Measurements from ENCODE around the gene EPHA5. TPM values are rescaled to one million over a fixed set of nuclear protein-coding genes. Genes with fewer than 3 reads are reported as not detected.

The EPHA5 gene
- total RNA-seq, 1 donor: 0.72 TPM

GRCh38 chr4:65668201-65669089, 1.8 kb downstream of the EPHA5 start:
- H3K4me2 ChIP-seq (ENCODE audit: insufficient read depth, low read length): peak overlapping the region; percentile 93
- no peak for TF ChIP-seq CTCF (IDR thresholded peaks at IDR 0.05; ENCODE audit: extremely low read depth, low read depth, low read length)
- peak; percentile 90 for DNase-seq (ENCODE audit: insufficient read length, low spot score, missing footprints)
- H3K27ac ChIP-seq (ENCODE audit: low read depth, low read length): peak overlapping the region; percentile 36
- H3K9me3 ChIP-seq (ENCODE audit: low read depth, low read length): no peaks in the 10 kb centered on the region
- H4K20me1 ChIP-seq (ENCODE audit: insufficient read depth, low read length): no peaks in the 10 kb centered on the region
- peaks cover 26% of the 10 kb centered on the region for H3K79me2 ChIP-seq (ENCODE audit: insufficient read depth, low read length)
- peak overlapping the region; percentile 83 for H3K4me3 ChIP-seq (ENCODE audit: insufficient read depth, low read length)
- peaks cover 20% of the 10 kb centered on the region for H3K27me3 ChIP-seq (ENCODE audit: insufficient read depth, low read length)
- peak overlapping the region; percentile 95 for H2AFZ ChIP-seq (ENCODE audit: low read length)
- no peaks in the 10 kb centered on the region for H3K36me3 ChIP-seq (ENCODE audit: insufficient read depth, low read length)
- peaks cover 22% of the 10 kb centered on the region for H3K4me1 ChIP-seq (ENCODE audit: insufficient read depth, low read length)

- H2AFZ ChIP-seq (ENCODE audit: low read length): no peak overlapping the region
- no peak overlapping the region for H3K27ac ChIP-seq (ENCODE audit: low read depth, low read length)
- H4K20me1 ChIP-seq (ENCODE audit: insufficient read depth, low read length): no peaks in the 10 kb centered on the region
- DNase-seq (ENCODE audit: insufficient read length, low spot score, missing footprints): no peak
- H3K9me3 ChIP-seq (ENCODE audit: low read depth, low read length): no peaks in the 10 kb centered on the region
- H3K27me3 ChIP-seq (ENCODE audit: insufficient read depth, low read length): peaks cover 20% of the 10 kb centered on the region
- peaks cover 26% of the 10 kb centered on the region for H3K79me2 ChIP-seq (ENCODE audit: insufficient read depth, low read length)
- H3K4me1 ChIP-seq (ENCODE audit: insufficient read depth, low read length): peaks cover 22% of the 10 kb centered on the region
- peak overlapping the region; percentile 93 for H3K4me2 ChIP-seq (ENCODE audit: insufficient read depth, low read length)
- H3K4me3 ChIP-seq (ENCODE audit: insufficient read depth, low read length): peak overlapping the region; percentile 83
- no peak for TF ChIP-seq CTCF (IDR thresholded peaks at IDR 0.05; ENCODE audit: extremely low read depth, low read depth, low read length)
- no peaks in the 10 kb centered on the region for H3K36me3 ChIP-seq (ENCODE audit: insufficient read depth, low read length)
These were observed 2.7 kb downstream of the EPHA5 start for GRCh38 chr4:65667506-65668041.

- Histone ChIP-seq H3K36me3 (ENCODE audit: insufficient read depth, low read length) (no peaks in the 10 kb centered on the region), H2AFZ (ENCODE audit: low read length) (no peak overlapping the region), H3K9me3 (ENCODE audit: low read depth, low read length) (no peaks in the 10 kb centered on the region), H3K79me2 (ENCODE audit: insufficient read depth, low read length) (peaks cover 26% of the 10 kb centered on the region), H3K27me3 (ENCODE audit: insufficient read depth, low read length) (peaks cover 20% of the 10 kb centered on the region), H3K27ac (ENCODE audit: low read depth, low read length) (peak overlapping the region; percentile 9), H3K4me2 (ENCODE audit: insufficient read depth, low read length) (no peak overlapping the region), H3K4me3 (ENCODE audit: insufficient read depth, low read length) (no peak overlapping the region), H3K4me1 (ENCODE audit: insufficient read depth, low read length) (peaks cover 22% of the 10 kb centered on the region), H4K20me1 (ENCODE audit: insufficient read depth, low read length) (no peaks in the 10 kb centered on the region)
- TF ChIP-seq CTCF (IDR thresholded peaks at IDR 0.05; ENCODE audit: extremely low read depth, low read depth, low read length): no peak
- peak; percentile 49 for DNase-seq (ENCODE audit: insufficient read length, low spot score, missing footprints)
These were observed 4.3 kb downstream of the EPHA5 start for GRCh38 chr4:65665771-65666523.
